GM18499 (cell line): ENCODE measurements around the gene TEX54.

ENCODE experiments used
- ATAC-seq: cut with Tn5 transposase; IDR thresholded peaks from one replicate; pipeline ENCODE4 v1.9.1; 2021; ENCODE audit warnings: moderate number of reproducible peaks; ENCODE audit not compliant: insufficient read depth, unreplicated experiment

The TEX54 gene

GRCh38 chr11:62792202-62792575 is 40.5 kb downstream of the TEX54 start:
- ATAC-seq = no peak

GRCh38 chr11:62791501-62792201 is 41.0 kb downstream of the TEX54 start, which contains the start of gene TMEM223:
Gene TMEM223 (minus strand): TSS chr11:62792006. CDS start chr11:62791994, 12 bp downstream.
- ATAC-seq = no peak

- ATAC-seq = no peak
Observed at GRCh38 chr11:62789576-62789975, 43.1 kb downstream of the TEX54 start.

- no peak for ATAC-seq
Observed at GRCh38 chr11:62788991-62789390, 43.6 kb downstream of the TEX54 start.

GRCh38 chr11:62787005-62787759 is 45.5 kb downstream of the TEX54 start, which contains the start of gene TMEM179B:
Gene TMEM179B (plus strand): TSS chr11:62787402. CDS start chr11:62787432, 30 bp downstream.
- ATAC-seq = peak; percentile 33

- ATAC-seq = no peak
Observed at GRCh38 chr11:62786318-62787004, 46.2 kb downstream of the TEX54 start.

- no peak for ATAC-seq
Observed at GRCh38 chr11:62782753-62783152, 49.9 kb downstream of the TEX54 start.
